NCI-H2107 treated with DMSO at 0.1 percent for 48 hours (cell line): ENCODE measurements around the gene KLRF1.

Source experiments
- DNase-seq: peaks from one replicate; lab custom pipeline; 2025; ENCODE audit not compliant: unreplicated experiment; lab: John Stamatoyannopoulos, UW

Gene KLRF1, protein sequence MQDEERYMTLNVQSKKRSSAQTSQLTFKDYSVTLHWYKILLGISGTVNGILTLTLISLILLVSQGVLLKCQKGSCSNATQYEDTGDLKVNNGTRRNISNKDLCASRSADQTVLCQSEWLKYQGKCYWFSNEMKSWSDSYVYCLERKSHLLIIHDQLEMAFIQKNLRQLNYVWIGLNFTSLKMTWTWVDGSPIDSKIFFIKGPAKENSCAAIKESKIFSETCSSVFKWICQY

DNA sequence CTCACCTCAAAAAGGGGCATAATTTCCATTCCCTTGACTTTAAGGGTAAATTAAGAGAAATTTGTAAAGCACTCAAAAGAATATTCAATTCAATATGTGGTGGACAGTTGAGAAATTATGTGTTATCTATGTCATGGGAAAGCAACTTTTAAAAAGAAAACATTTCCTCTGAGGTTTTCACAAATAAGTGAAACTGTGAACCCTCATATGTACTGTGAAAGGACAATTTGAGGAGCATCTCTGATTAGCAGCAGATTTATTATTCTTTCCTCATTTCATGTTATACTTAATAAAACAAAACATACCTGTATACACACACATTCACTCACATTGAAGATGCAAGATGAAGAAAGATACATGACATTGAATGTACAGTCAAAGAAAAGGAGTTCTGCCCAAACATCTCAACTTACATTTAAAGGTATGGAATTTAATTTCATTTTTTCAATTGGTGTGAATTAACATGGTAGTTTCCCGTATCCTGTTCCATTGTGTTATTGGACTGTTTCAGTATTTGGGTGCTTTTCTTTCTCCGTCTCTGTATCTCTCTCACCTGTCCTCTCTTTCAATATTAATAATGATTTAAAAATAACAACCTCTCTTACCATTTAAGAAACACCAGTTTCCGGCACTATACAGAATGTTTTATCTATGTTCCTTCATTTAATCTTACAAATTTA is at the start of gene KLRF1:
TSS of gene KLRF1 (plus strand) at position 273 of the 680 bp plus-strand sequence. CDS start at position 337, 64 bp downstream.
- no peak for DNase-seq

DNA sequence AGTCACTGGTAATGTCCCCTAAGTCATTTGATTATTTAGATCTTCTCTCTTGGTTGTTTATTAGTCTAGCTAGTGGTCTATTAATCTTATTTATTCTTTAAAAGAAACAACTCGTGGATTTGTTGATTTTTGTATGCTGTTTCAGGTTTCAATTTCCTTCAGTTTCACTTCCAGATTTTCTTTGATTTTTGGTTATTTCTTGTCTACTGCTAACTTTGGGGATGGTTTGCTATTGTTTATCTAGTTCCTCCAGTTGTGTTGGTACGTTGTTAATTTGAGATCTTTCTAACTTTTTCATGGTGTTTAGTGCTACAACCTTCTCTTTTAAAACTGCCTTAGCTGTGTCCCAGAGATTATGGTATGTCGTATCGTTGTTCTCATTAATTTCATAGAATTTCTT is 48.1 kb upstream of the KLRF1 start:
- no peak for DNase-seq

DNA sequence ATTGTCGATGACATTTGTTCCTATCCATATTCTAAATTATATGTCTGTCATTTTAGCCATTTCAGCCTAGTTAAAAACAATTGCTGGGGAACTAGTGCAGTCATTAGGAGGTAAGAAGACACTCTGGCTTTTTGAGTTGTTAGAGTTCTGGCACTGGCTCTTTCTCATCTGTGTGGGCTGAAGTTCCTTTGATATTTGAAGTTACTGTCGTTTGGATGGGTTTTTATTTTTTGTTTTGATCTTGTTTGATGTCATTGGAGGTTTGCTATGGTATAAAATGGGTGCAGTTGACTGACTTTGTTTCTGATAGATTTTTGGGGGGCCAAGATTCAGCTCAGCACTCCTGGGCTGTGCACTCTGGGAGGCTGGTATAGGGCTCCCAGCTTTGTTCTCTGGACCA is 45.9 kb upstream of the KLRF1 start:
- DNase-seq = no peak

DNA sequence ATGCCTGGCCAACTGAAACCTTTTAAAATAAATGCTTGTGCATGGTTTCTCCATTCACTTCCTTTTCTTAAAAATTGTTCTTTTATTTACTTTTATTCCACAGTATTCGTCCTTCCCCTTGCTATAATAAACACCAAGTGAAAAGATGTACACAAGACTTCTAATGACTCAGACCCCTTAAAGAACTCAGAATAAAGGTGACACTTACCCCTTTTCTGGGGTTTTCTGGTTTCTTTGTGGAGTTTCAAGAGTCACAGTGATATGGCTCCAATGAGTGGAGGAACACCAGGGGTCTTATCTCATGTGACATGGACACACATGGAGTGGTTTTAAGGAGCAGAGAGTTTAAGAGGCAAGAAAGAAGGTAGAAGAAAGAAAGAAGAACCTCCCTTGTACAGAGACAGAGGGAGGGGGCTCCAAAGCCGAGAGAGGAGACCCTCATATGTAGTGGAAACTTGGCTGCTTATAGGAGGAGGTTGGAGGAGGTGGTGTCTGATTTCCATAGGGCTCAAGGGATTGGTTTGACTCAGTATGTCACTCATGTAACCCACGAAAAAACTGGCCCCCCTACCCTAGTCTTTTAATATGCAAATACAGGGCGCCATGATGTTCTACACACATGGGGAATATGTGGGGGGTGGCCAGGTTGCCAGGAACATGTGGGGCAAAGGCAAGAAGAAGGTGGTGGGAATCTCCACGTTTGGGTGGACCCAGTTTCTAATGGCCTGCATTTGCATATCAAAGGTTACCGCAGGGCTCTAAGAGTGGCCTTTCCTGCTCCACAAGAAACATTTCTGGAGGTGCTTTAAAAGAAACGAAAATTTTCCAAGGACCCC is 44.5 kb upstream of the KLRF1 start:
- DNase-seq = no peak

DNA sequence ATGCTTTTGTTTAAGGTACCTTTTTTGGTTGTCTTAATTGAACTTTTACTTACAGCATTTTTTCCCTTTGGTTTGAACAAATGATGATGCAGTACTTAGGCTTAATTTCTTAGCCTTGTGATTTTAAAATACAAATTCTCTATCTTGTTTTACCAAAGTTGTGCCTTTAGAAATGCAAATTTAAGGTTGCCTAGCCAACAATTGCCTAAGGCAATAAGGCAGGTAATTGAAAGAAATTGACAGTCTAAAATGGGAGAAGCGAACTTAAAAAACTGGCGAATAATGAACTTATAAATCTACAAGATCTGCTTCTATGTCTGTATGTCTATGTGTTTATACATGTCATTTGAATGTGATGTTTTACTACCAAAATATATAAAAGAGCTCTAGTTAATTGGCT is 43.0 kb upstream of the KLRF1 start:
- no peak for DNase-seq

DNA sequence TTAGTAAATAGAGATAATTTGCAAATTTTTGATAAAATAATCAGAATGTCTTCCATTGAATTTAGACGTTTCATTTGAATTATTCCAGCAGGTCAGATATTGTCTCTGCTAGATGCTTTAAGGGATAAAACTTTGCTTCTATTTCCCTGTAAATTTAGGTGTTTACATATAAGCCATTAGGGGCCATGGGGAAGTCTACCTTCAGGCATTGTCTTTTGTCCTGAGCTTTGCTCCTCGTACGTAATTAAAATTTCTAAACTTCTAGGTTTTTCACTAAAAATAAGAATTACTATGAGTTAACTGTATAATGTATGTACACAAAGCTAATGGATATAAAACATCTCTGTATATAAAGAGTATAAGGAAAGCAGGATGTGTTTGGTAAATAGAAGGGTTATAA is 42.5 kb upstream of the KLRF1 start:
- DNase-seq = no peak

DNA sequence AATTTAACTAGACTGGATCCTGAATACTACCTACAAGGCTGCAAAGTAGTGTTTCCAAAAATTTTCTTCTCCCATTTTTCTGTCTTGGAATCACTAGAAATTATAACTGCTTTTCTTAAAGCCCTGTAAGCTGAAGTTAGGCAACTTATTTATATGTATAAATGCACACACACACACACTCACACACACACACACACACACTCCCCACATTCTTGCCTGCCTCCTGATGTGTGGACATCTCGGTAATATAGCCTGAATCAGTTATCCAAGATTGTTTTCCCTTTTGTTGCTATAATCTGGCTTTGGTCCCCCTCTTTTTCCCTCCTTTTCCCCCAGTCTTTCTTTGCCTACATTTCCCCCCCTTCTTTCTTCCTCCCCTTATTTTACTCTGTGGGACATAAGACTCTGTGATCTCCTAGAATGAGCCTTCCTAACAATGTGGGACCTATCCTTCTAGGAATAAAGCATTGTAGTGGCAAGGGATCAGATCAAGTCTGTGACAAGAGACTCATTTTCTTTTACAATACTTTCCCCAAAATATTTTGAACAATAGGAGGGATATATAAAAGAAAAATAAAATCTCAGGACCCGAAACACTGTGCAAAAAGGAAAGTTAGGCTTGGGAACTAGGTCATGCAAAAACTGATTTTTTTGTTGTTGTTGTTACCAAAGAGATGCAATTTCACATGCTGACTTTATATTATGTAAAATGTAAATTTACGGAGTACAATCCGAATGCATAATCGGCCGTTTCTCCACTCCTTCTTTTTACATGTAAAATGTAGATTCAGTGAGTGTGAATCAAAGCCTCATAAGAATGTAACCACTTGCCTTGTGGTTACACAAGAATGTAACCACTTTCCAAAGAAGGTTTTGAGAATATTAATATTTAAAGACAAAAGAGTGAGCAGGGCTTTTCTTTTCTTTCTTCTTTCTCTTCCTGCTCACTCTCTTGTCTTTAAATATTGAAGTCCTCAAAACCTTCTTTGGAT is 40.3 kb upstream of the KLRF1 start:
- DNase-seq = no peak

DNA sequence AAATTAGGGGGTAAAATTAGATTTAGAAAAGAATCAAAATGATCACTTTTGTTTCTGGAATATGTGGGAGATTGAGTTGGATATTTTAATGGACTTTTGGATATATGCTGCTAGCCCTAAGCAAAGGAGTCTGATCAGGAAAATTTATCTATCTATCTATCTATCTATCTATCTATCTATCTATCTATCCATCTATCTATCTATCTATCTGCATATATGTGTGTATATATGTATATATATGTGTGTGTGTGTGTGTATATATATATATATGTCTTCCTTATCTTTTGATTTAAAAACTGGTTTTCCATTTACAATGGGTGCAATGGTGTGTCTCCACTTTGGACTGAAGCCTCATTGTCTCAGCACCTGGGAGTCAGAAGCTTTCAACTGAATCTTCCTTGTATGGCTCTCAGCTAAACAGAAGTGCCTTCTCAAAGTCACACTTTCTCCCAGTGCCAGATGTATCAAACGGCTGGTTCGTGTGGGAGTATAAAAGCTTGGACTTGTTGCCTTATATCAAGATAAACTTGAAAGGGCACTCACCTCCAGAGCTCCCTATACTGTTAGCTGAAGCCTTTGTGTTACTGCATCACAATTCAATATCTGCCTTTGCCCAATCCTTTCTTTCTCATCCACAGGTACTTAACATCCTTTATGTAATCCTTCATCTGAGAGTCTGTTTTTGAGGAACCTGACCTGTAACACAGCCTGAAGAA is 34.9 kb upstream of the KLRF1 start:
- DNase-seq = no peak

DNA sequence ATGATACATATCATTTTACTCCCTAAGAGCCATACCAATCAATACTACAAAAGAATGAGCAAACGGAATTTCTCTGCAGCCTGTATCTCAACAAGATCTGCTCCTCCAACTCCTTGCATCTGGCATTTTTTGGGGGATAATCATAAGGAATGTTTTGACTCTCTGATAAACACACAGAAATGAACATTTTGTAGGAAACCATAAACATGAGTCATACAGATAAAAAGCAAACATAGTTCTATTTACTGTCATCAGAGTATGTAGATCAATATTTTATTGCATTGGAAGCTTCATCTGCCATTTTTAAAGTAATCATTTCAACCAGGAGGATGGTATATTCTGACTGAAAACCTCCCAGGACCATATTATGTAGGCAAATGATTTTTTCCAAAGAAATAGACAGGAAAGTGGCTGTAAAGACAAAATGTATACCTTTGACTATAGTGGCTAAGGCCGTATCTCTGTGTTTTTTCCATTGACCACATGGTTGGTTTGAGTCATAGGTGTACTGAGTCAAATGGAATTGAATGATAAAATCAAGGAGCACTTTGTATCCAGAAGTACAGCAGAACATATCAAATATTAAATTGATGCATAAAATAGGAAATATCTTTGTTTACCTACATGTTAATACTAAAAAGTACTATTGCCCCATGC is 34.2 kb upstream of the KLRF1 start:
- no peak for DNase-seq

DNA sequence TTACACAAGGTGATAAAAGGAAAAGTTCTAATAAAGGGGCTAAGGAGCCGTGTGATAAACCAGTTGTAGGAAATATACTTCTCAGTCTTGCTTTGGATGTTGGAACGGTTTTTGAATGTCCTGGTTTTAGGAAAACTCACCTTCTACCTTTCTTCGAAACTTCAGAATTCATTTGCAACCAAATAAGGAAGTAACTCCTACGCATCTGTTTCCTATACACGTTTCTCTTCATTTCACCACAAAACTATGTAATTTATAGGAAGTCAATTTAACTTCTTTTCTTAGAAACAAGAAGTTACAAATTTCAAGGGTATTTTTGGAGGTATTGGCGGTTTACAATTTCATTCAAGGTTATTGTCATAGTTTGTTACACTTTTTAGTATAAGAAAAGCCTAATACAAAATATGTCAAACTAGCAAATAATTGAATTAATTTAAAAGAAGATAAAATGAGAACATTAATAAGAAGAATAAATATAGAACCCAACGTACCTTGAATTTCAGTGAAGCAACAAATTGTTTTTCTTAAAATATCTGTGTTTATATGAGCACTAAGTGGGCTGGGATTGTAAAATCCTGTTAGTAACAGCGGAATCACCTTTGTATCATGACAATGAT is 33.4 kb upstream of the KLRF1 start:
- DNase-seq = no peak

DNA sequence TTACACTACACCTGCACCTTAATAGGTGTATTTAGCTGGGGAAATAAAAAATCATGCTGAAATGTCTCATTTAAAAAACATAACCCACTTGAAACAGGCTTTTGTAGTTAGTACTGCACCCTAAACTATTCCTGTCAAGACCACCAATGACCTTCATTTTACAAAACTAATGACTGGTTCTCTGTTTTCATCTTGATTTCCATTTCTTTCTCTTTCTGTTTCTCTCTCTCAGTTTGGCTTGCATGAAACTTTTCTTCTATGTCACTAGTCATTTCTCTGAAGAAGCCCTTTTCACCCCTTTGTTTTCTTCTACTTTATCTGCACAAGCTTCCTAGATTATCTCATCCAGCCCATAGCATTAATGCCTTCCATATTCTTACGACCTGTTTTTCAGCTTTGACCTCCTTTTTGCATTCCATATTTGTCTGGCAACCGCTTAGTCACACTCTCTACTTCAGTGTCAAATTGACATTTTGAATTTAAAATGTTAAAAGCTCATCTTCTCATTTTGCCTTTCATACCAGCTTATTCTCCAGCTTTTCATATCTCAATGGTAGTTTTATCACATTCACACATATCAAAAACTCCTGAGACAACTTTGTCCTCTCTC is 32.7 kb upstream of the KLRF1 start:
- no peak for DNase-seq

DNA sequence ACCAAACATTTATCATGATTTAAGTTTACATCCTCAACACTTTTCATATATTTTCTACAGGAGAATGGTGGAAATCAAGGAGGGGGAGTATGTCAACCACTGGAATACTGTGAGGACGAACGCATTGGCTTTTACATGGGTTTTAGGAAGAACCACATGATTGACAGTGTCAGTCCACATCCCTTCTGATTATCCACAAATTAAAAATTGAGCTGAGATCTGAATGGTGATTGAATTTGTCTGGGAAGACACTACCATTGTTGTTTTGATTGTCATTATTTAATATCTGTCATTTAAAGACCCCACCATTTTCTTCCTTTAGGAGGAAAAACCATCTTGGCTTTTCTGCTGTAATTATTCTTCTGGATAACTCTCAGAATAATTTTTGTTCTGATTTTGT is 31.3 kb upstream of the KLRF1 start:
- DNase-seq = no peak

DNA sequence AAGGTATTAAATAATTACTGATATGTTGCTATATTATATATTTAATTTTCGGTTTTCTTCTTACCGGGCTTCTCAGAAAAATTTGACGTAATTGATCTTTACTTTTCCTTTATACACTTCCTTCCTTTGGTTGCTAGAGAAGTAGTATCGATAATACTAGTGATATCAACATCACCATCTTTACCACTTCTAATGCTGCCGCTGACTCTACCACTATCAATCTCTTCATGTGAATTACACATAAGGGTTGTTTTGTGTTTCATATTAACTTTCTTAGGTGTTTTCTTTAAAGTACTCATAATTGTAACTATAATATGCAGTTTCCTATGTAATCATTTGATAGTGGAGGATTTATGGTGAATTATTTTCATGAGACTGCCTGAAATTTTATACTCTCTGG is 30.9 kb upstream of the KLRF1 start:
- no peak for DNase-seq

DNA sequence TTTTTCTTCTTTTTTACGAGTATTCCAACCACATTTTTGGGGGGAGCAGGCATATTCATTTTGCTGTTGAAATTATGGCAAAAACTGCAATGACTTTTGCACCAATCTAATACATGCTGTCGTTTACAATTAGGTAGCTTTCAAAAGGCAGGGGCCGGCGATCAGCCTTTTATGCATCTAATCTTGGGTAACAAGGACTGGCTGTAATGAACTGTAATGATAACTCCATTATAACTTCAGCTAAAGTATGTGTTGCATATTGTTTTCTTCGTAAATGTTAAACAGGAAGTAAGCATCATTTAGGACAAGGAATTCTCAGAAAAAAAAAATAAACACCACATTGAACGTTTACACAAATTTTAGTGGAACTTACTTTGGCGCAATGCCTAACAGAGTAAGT is 30.3 kb upstream of the KLRF1 start:
- no peak for DNase-seq

DNA sequence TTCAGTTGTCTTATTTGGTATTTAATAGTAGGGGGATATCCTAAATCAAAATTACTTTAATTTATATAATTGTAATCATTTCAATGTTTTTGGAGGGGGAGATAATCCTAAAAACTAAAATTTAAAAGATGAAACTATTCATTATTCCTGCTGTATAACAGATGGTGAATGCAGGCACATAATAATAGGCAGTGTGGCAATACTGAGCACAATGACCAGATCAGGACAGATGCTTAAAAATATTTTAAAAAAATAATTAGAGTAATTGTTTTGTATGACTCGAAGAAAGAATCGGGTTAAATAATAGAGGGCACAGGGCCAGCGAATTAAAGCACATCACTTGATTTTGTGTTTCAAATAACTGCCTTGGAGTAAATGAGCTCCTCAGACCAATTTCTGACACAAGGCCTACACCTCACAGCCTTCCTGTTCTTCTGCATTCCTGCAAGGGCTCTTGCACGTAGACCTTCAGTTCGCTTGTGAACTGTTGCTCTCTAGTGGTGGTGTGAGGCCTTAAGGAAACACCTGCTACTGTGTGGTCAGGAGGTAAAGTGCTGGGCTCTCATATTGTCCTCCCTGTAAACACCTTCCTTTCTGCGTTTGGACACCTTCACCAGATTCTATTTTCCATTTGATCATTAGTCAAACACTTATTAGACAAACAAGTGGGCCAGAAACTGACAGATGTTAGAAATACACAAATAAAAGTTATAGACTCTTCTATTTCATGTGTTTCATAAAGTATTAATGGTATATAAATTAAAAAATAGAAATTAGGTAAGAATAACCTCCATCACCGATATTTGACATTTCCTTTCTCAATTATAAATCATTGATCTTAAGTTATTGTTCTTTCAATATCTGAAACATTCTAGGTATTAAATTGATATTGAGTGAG is 29.3 kb upstream of the KLRF1 start:
- DNase-seq = peak; percentile 33

DNA sequence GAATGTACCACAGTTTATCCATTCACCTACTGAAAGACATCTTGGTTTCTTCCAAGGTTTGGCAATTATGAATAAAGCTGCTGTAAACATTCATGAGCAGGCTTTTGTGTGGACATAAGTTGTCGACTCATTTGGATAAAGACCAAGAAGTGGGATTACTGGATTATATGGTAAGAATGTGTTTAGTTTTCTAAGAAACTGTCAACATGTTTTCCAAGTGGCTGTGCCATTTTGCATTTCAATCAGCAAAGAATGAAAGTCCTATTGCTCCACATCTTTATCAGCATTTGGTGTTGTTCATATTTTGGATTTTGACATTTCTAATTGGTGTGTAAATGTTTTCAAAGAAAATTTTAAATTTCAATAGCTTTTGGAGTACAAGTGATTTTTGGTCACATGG is 27.3 kb upstream of the KLRF1 start:
- DNase-seq = no peak

DNA sequence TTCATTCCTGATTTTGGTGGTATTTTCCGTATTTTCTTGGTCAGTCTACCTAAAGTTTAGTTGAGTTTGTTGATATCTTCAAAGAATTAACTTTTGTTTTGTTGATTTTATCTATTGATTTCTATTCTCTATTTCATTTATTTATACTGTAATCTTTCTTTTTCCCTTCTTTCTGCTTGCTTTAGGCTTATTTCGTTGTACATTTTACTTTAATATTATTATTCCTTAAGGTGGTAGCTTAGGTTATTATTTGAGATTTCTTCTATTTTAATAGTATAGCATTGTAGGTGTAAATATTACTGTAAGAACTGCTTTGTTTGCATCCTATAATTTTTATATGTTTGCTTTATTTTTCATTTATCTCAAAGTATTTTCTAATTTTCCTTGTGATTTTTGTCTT is 21.4 kb upstream of the KLRF1 start:
- DNase-seq = no peak

DNA sequence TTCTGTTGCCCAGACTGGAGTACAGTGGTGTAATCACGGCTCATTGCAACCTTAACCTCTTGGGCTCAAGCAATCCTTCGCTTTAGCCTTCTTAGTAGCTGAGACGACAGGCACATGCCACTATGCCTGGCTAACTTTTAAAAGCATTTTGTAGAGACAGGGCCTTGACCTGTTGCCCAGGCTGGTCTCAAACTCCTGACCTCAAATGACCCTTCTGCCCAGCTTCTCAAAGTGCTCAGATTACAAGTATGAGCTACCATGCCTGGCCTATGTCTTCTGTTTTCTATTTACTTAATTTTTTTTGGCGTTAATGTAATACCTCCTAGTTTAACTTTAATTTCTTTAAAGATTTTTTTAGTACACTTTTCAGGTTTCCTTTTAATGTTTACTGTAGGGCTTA is 20.6 kb upstream of the KLRF1 start:
- no peak for DNase-seq
